ENCODE results near the gene KCNJ18.
"Not testable (repeated sequence)": the region's sequence is repeated elsewhere in the genome, so short reads cannot be mapped to it uniquely, and the experiment has no call there.

GRCh38 chr17:21701090-21701489 lies 8.8 kb downstream of the KCNJ18 start:
- not testable (repeated sequence) for TF ChIP-seq EZH2 (IDR thresholded peaks at IDR 0.05; ENCODE audit: borderline replicate concordance, low read depth, low read length, severe bottlenecking)
- TF ChIP-seq, protein P1, sequence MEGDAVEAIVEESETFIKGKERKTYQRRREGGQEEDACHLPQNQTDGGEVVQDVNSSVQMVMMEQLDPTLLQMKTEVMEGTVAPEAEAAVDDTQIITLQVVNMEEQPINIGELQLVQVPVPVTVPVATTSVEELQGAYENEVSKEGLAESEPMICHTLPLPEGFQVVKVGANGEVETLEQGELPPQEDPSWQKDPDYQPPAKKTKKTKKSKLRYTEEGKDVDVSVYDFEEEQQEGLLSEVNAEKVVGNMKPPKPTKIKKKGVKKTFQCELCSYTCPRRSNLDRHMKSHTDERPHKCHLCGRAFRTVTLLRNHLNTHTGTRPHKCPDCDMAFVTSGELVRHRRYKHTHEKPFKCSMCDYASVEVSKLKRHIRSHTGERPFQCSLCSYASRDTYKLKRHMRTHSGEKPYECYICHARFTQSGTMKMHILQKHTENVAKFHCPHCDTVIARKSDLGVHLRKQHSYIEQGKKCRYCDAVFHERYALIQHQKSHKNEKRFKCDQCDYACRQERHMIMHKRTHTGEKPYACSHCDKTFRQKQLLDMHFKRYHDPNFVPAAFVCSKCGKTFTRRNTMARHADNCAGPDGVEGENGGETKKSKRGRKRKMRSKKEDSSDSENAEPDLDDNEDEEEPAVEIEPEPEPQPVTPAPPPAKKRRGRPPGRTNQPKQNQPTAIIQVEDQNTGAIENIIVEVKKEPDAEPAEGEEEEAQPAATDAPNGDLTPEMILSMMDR (IDR thresholded peaks at IDR 0.05; ENCODE audit: borderline replicate concordance, extremely low read depth, low read length, poor library complexity, severe bottlenecking) = not testable (repeated sequence)
